ENCODE data around the gene HSD17B11.
"Not testable (repeated sequence)": the region's sequence is repeated elsewhere in the genome, so short reads cannot be mapped to it uniquely, and the experiment has no call there.

- not testable (repeated sequence) for TF ChIP-seq CTCF (IDR thresholded peaks at IDR 0.05 in 4 of 5, conservative IDR thresholded peaks at IDR 0.05 in 1 of 5); POLR2A (IDR thresholded peaks at IDR 0.05)
Measured at GRCh38 chr4:87418410-87418809, 27.4 kb upstream of the HSD17B11 start.

Data from gastrocnemius medialis (tissue), 4 donors.